ENCODE results near the gene KRT3.
"Not testable (repeated sequence)": the region's sequence is repeated elsewhere in the genome, so short reads cannot be mapped to it uniquely, and the experiment has no call there.

KRT3 gene

DNA sequence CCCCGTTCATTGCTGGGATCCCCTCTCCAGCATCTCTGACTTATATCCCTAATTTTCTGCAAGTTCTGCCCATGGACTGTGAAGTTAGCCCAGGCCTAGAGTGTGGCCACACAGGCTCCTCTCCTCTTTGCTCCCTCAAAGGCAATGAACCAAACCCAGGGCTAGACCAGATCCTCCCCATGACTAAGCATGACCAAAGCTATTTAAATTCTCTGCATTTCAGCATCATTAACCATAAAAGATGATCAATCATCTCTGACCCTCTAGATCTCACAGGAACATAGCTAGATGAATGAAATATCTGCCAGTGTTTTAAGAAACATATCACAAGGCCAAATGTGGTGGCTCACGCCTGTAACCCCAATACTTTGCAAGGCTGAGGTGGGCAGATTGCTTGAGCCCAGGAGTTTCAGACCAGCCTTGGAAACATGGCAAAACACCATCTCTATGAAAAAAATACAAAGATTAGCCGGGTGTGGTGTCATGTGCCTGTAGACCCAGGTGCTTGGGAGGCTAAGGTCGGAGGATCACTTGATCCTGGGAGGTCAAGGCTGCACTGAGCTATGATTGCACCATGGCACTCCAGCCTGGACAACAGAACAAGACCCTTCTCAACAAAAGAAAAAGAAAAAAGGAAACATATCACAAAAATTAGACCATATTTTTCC is 2.2 kb upstream of the KRT3 start:
- no peak for DNase-seq (ENCODE audit: low spot score)

DNA sequence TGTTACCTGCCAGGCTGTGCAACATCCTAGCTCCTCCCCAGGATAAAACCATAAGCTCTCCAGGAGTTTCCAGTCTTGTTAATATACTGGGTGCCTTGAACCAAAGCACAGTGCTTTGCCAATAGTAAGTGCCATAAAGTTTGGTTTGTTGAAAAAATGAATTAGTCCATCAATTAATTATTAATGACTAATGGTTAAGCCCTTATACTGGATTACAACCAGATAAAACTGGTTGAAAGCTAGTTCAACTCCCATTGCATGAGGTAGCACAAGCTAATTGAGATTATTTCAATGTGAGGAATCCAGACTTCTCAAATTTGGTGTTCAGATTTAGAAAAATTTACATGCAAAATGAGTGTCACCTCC is 1.6 kb upstream of the KRT3 start:
- DNase-seq (ENCODE audit: low spot score), result no peak

DNA sequence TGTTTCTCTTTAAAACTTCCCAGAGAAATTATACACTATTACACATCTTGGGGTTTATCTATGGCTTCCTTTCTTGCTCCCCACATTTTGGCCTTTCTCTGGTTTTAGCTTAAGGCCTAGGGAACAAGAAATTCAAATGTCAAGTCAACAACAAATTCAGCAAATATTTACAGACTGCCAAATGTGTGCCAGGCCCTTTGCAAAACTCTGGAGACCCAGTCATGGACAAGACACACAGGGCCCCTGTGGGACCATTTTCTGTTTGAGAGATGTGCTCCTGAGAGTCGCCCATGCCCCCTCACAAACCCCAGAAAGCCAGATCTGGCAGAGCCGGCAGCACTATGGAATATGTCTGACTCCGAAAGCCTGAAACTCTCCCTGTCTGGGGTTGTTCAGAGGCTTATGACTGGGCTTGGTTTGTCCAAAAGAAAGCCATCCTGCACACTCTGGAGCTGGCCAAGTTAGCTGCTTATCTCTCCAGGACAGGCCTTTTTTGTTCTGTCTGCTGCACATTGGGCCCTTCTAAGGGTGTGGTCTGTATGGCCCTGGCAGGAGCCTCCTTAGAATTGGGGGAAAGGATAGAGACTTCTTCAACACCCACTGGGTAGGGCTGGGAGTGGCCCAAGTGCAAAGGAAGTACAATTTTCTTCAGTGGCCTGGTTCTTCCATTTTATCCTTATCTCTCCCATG is 1.1 kb upstream of the KRT3 start:
- DNase-seq (ENCODE audit: low spot score), result no peak

DNA sequence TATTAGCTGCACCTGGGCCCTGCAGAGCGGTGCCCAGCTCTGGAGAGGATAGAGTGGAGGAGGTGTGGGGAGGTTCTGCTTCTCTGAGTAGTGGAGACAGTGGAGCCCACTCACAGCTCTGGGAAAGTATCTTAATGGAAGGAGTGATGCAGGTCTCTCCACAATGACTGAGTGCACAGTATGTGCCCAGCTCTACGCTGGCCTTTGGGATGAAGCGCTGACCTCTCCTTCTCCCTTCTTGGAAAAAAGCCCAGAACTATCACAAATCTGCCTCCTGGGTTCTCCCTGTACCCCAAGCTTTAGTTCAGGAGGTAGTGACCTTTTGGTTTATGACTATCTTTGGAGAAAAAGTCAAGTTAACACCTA is 495 bp upstream of the KRT3 start:
- DNase-seq (ENCODE audit: low spot score), result no peak

DNA sequence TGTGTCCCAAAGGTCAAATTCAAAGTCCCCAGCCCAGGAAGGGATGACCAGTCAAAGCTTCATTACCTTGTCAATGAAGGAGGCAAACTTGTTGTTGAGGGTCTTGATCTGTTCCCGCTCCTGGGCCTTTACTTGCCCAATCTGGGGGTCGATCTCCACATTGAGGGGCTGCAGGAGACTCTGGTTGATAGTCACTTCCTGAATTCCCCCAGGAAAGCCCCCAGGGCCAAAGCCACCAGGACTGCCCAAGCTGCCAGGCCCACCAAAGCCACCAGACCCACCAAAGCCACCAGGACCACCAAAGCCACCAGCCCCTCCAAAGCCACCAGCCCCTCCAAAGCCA is 614 bp downstream of the KRT3 start:
- not testable (repeated sequence) for DNase-seq (ENCODE audit: low spot score)

DNA sequence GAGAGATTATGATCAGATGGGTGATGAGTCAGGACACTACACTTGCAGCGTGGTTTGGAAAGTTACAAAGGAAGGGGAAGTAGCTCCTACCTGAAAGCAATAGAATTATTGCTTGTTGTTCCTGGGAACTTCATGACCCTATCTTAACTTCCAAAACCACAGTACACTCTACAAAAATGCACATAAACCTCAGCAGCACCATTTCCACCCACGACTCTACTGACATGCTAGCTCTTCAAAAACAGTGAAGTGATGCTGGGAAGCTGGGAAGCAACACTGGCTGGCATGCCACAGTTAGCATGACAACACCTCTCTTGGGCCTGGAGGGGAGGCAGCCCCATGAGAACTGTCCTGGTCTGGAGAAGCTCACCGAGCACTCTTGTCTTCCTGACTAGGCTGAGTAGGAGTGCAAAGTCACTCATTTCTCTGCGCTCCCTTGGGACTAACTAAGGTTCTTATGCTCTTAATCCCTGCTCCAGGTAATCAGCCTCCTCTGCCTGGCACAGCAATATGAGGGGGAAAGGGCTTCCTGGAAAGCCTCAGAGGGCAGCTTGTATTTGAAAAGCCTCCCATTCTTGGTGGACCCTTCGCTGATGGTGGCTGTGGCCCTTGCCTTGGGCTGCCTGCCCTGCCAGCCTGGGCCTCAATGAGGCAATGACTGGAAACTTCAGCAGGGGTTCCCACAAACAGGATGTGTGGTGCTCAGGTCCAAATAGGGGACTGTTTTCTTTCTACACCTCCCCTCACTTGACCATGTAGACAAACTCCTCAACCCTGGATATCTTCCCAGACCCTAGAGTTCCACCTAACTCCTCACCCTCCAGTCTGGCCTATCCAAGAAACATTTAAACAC is 1.2 kb downstream of the KRT3 start:
- DNase-seq (ENCODE audit: low spot score), result no peak

DNA sequence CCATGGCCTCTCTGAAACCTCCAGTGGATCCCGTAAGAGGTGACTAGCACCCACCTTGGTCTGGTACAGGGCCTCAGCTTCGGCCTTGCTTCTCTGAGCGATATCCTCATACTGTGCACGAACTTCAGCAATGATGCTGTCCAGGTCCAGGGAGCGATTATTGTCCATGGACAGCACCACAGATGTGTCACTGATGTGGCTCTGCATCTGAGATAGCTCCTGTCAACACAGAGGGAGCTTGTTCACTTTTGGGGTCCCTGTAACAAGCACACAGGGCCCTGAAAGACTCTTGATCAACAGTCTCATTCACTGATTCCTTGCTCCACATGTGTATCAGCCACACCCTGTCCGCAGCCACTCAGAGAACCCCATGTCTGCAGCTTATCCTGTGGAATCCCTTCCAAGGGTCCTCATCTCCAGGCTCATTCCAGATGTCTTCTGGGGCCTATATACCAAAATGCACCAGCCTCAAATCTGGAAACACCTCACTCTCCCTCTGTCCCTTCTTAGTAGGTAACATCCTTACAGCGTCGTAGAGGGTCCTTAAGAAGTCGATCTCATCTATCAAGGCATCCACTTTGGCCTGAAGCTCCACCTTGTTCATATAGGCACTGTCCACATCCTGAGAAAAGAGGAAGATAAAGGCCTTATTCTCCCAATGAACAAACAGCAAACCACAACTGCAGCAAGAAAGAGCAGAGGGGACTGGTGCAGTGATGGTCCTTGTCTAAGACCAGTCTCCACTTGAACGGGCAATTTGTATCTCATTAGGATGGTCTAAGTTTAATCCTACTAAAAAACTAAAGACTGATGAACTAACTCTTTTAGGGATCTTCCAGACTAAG is 3.5 kb downstream of the KRT3 start:
- DNase-seq (ENCODE audit: low spot score), result no peak

DNA sequence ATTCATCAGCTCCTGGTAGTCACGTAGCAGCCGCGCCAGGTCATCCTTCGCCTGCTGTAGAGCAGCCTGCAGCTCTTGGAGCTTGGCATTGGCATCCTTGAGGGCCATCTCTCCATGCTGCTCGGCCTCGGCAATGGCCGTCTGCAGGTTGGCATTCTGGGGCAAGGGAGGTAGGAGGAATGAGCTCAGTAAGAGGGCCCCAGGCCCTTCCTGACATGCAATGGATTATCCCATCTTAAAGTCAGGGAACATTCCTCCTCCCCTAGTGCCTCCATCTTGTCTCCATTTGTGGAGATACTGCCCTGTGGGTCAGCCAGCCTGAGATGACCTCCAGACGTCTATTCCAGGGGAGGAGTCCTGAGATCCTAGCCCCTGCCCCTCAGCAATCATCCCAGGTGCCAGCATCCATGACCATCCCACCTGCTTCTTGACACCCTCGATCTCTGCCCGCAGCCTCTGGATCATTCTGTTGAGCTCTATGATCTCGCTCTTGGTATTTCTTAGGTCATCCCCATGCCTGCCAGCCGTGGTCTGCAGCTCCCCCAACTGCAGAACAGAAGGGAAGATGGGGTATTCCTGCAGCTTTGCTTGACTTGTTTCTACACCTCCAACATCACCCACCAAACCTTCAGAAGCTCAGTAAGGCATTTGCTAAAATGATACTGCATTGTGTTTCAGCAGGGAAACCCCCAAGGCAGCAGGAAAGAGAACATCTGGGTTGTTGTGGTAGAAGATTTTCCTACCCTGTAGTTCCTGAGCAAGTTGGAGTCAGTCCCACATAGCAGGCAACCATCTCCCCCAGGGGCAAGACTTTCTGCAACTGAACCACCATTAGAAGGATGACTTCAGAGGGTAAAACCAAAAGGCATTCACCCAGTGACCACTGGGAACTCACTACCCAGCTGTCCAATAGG is 4.4 kb downstream of the KRT3 start:
- DNase-seq (ENCODE audit: low spot score), result no peak

DNA sequence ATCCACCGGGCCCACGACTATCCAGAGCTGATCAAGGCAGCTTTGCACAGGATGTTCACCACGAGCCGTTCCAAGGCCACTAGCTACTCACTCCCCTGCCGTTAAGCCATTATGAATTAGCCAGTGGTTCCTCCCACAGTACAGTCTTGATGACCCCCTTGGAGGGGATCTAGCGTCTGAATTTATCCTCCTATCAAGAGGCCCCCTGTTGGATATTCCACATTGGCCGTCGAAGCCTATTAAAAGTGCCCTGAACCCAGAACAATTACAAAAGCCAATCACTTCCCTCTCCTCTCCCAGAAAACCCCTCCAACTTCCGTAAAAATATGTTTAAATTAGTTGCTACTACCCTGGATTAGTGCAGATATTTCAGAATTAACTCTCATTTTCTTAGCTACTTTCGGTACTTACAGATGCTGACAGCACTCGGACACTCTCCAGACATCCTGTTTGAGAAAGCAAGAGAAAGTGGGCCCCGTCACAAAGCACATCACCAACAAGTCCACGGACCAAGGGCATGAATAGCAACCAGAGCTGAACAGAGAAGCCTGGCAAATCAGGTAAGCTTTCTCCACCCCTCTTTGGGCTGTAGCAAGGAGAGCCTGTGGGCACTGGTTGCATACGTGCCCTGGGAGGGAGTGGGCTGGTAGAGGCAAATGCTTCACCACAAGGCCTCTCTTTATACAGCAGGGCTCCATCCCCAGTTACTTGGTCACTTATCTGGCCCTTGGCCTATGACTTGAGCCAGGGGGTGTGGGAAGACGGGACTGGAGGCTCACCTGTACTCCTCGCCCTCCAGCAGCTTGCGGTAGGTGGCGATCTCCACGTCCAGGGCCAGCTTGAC is 5.3 kb downstream of the KRT3 start:
- DNase-seq (ENCODE audit: low spot score), result no peak

DNA sequence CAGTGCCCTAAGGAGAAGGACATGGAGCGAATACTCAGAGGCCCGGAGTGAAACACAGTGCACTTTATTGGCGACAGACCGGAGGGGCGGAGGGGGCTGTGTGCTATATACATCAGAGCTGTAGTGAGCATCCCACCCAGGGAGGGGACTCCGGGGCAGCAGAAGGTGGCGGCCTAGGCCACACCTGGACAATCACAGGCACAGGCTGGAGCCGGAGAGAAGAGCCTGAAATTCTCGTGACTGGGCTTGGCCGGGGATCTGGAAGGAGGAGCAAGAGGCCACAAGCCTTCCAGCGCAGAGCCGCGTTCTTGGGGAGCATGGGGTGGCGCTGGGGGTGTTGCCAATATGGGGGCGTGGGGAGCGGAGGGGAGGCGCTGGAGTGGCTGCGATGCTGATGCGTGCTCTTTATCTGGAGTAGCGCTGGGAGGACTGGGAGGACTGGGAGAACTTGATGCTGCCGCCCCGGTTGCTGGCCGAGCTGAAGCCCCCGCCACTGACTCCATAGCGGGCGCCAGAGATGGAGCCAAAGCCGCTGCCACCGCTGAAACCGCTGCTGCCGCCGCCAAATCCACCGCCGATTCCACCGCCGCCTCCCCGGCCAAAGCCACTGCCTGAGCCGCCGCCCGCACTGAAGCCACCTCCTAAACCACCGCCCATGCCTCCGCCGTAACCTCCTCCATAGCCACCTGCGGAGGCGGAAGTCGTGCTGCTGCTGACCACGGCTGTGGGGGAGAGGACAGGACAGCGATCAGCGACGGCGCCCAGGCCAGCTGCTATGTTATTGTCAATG is 6.1 kb downstream of the KRT3 start:
- no peak for DNase-seq (ENCODE audit: low spot score)

DNA sequence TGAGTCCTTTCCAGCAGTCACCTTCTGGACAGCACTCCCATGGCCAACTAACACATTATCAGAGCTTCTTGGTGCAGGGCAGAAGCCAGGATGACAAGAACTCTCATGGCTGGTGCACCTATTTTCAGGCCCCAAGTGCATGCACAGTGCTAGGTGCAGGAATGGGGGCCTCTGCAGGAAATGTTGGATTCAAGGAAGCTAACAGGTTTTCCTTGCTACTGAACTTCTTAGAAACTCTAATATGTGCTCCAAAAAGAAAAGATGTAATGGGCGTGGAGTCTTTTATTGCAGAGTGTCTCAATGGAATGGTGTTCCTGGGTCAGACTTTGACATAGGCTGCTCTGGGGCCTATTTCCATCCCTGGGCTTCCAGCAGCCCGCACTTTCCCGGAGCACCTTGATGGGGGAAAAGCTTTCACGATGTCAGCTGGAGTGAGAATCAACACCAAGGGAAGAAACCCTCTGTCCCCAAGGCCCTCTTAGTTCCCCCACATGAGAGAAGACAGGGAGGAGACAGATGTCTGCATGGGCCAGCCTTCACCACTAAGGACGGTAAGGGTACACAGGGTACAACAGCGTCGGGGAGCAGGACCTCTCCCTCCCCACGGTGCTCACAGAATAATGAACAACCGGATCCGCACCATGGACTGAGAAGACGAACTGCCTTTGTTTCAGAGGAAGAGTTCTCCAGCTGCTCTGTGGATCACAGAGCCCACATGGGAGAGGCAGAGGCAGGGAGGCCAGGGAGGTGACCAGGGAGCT is 6.9 kb downstream of the KRT3 start:
- DNase-seq (ENCODE audit: low spot score), result no peak

DNA sequence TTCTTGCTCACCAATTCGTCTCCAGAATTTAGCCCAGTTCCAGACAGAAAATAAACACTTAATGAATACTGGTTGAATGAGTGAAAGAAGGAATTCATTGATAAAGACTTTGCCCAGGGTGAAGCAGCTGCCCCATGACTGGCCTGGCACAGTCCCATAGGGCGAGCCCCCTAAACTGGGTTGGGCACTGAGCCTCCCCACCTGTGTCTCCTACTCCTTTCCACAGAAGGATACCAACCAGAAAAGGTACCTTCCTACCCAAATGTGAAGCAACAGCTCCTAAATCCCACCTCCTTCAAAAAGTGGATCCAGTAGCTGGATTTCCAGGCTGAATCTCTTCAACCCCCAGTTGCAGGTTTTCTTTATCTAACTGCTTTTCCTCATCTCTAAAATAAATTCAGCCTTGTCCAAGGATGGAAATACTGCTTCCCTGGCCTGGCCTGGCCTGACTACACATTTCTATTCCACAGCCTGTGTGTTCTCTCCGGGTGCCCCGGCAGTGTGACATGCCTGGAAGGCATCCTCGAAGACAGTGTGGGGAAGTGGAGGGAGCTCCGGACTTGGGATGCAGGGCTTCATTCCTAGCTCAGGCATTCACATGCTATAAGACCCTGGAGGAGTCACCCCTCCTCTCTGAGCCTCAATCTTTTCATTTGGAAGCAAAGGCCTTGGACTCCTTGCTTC is 7.6 kb downstream of the KRT3 start:
- DNase-seq (ENCODE audit: low spot score), result no peak

DNA sequence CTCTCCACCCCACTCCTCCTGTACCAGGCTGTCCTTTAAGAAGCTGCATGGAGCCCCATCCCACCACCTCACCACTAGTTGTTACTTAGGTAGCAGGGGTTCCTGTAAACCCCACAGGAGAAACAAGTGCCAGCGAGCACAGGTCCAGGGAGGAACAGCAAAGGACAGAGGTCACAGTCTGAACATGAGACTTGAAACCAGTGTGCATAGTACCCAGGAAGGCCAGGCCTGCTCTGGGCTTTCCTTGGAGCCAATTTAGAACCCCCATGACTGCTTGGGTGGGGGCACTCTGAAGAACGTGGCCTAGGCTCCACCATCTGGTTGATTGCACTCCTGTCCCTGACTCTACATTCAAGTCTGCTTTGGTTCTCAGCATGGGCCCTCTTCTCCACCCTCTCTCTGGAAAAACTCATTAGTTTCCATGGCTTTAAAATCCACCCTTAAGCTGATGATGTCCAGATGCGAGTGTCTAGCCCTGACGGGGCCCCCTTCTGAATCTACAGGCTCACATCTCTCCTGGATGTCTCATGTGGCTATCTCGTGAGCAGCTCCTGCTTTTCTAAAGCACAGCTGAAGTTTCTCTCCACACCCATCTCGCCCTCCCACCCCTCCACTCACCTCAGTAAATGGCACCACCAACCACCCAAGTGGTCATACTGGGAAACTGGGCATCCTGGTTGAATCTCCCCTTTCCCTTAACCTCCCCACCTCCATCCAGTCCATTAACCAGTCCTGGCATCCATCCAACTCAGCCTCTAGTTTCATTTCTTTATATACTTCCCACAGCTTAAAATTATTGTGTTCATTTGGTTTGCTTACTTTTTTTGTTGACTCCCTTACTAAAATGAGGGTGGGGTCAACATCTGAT is 8.4 kb downstream of the KRT3 start:
- no peak for DNase-seq (ENCODE audit: low spot score)

DNA sequence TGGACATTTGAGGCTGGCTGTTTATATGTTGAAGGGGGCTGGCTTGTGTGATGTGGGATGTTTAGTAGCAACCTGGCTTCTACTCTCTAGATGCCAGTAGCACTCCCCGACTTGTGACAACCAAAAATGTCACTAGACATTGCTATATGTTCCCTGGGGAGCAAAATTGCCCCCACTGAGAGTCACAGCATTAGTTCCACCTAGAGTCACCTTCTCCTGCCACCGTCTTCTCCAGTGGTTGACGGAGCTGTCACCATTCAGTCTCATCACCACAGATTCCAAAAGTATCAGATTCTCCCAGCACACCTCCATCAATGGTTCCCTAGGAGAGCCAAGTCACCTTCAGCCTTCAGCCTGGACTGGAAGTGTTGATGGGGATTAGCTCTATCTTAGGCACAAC is 11.0 kb downstream of the KRT3 start:
- DNase-seq (ENCODE audit: low spot score), result no peak

DNA sequence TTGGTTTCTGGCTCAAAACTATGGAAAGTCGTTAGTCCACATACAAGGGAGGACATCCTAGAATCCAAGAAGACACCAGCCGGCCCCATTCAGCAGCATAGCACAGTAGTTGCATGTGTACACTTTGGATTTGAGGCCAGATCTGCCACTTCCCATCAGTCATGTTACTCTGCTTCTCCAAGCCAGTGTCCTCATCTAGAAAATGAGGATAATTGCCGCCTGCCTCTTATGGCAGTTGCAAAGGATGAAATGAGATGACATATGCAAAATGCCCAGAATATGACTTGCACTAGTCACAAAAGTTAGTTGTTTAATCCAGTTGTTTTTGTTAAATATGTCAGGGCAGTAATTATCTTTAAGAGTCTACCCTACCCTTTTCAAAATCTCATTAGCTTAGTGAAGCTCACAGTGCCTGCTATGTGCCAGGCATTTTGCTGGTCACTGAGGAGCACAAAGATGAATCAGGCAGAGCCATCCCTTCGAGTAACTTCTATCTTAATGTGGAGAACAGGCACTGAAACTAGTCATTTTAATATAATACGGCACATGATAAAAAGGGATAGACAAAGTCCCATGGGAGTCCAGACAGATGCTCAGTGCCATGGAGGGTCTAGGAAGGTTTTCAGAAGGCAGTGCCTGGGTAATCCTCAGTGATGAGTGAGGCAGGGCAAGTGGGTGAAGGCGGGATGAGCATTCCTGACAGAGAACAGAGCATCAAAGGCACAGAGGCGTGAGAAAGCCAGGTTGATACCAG is 12.2 kb downstream of the KRT3 start:
- no peak for DNase-seq (ENCODE audit: low spot score)

DNA sequence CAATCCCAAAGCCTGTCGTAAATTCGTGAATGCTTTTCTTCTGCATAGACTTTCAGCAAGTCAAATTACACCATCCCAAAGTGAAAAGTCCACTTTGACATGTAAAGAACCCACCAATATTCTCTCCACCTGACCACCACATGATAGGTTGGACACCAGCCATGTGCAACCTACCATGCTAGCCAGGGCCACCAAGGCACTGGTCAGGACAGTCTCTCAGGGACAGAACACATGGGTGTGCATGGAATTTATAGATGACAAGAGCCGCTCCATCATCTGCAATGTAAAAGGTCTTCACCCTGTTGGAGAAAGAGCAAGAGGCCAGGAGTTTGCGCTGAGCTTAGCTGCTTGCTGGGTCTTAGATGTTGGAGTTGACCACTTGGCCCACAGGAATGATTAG is 13.4 kb downstream of the KRT3 start:
- no peak for DNase-seq (ENCODE audit: low spot score)
